Liver (tissue), 5 donors: ENCODE data around the gene HLA-DPB1. TPM values are rescaled to one million over a fixed set of nuclear protein-coding genes. Genes with fewer than 3 reads are reported as not detected.

Experiments used
- RAD21 ChIP-seq, 2 donors: IDR thresholded peaks; 2 replicates each; pipeline ENCODE4 v1.6.1; 2016; ENCODE audit warnings: antibody characterized with exemption in 2 of 2, mild to moderate bottlenecking in 2 of 2
- TAF1 ChIP-seq: conservative IDR thresholded peaks from 2 replicates; pipeline ENCODE4 v1.6.1; 2016; ENCODE audit warnings: antibody characterized with exemption, mild to moderate bottlenecking
- polyA plus RNA-seq, 2 donors: library from polyadenylated mRNA; stranded (reverse) in 1 of 2; unstranded in 1 of 2; fragments of 200-250 nt in 1 of 2; fragments of >200 nt in 1 of 2; fragmentation: Nextera tagmentation in 1 of 2; extraction: Ambion mirVana in 1 of 2; gene quantifications; one replicate each; pipeline versions ENCODE4 v1.2.1 to v1.2.3, GENCODE V29; 2013 to 2015
- total RNA-seq, 2 donors: library from RNA; depleted of rRNA; stranded (reverse); fragments of >200 nt; gene quantifications; one replicate each; pipeline ENCODE4 v1.2.3, GENCODE V29; 2014
- donor health status: healthy.
- donor health status: healthy.
- donor health status: healthy.

HLA-DPB1 gene
- total and polyA plus RNA-seq, 4 donors: 15.5 to 37.8 (median 24.0) TPM

- TF ChIP-seq RAD21 (IDR thresholded peaks at IDR 0.05) (no peak), TAF1 (no peak)
These were observed 60.6 kb downstream of the HLA-DPB1 start (continued) for GRCh38 chr6:33136310-33136900.

Other genes with a start within 250 kb of the HLA-DPB1 start
- gene TAP2, start 237.3 kb upstream of the HLA-DPB1 start, total RNA-seq: 1 to 10 TPM; 5.1 to 7.7 TPM
- 10 to 100 TPM in 1 of 2 donors, 1 to 10 TPM in 1; 2.2 to 14.9 TPM for gene TAP2, start 237.3 kb upstream of the HLA-DPB1 start, polyA plus RNA-seq
- 10 to 100 TPM; 19.9 to 39.1 TPM for gene PSMB8, start 231.9 kb upstream of the HLA-DPB1 start, total RNA-seq
- gene PSMB8, start 231.9 kb upstream of the HLA-DPB1 start, polyA plus RNA-seq: 10 to 100 TPM; 49.0 to 75.1 TPM
- gene TAP1, start 222.3 kb upstream of the HLA-DPB1 start, total RNA-seq: 10 to 100 TPM in 1 of 2 donors, 1 to 10 TPM in 1; 9.8 to 18.2 TPM
- 10 to 100 TPM; 10.3 to 14.3 TPM for gene TAP1, start 222.3 kb upstream of the HLA-DPB1 start, polyA plus RNA-seq
- gene PSMB9, start 221.8 kb upstream of the HLA-DPB1 start, total RNA-seq: 10 to 100 TPM; 11.7 to 13.4 TPM
- gene PSMB9, start 221.8 kb upstream of the HLA-DPB1 start, polyA plus RNA-seq: 10 to 100 TPM; 27.1 to 31.6 TPM
- 10 to 100 TPM in 1 of 2 donors, 1 to 10 TPM in 1; 8.1 to 13.1 TPM for gene HLA-DMB, start 135.0 kb upstream of the HLA-DPB1 start, total RNA-seq
- 1 to 10 TPM; 2.8 to 7.3 TPM for gene HLA-DMB, start 135.0 kb upstream of the HLA-DPB1 start, polyA plus RNA-seq
- gene HLA-DMA, start 122.9 kb upstream of the HLA-DPB1 start, total RNA-seq: 1 to 10 TPM; 6.2 to 7.8 TPM
- gene HLA-DMA, start 122.9 kb upstream of the HLA-DPB1 start, polyA plus RNA-seq: 10 to 100 TPM in 1 of 2 donors, 1 to 10 TPM in 1; 10.0 to 15.1 TPM
- 100 to 1,000 TPM in 1 of 2 donors, 10 to 100 TPM in 1; 46.0 to 100 TPM for gene BRD2, start 107.4 kb upstream of the HLA-DPB1 start, total RNA-seq
- gene BRD2, start 107.4 kb upstream of the HLA-DPB1 start, polyA plus RNA-seq: 10 to 100 TPM; 29.8 to 54.4 TPM
- 1 to 10 TPM; 1.3 to 3.0 TPM for gene HLA-DOA, start 66.4 kb upstream of the HLA-DPB1 start, total RNA-seq
- 1 to 10 TPM in 1 of 2 donors, under 1 TPM in 1; 0.69 to 1.9 TPM for gene HLA-DOA, start 66.4 kb upstream of the HLA-DPB1 start, polyA plus RNA-seq
- 10 to 100 TPM; 27.3 to 31.2 TPM for gene HLA-DPA1, start 2.3 kb upstream of the HLA-DPB1 start, total RNA-seq
- 10 to 100 TPM; 12.0 to 49.3 TPM for gene HLA-DPA1, start 2.3 kb upstream of the HLA-DPB1 start, polyA plus RNA-seq
- under 1 TPM; 0.19 to 0.59 TPM for gene COL11A2, start 116.5 kb downstream of the HLA-DPB1 start, total RNA-seq
- gene COL11A2, start 116.5 kb downstream of the HLA-DPB1 start, polyA plus RNA-seq: under 1 TPM; 0.15 to 0.36 TPM
- gene RXRB, start 124.7 kb downstream of the HLA-DPB1 start, total RNA-seq: 10 to 100 TPM in 1 of 2 donors, 1 to 10 TPM in 1; 9.5 to 19.4 TPM
- 10 to 100 TPM in 1 of 2 donors, 1 to 10 TPM in 1; 7.7 to 13.9 TPM for gene RXRB, start 124.7 kb downstream of the HLA-DPB1 start, polyA plus RNA-seq
- gene SLC39A7, start 124.9 kb downstream of the HLA-DPB1 start, total RNA-seq: 100 to 1,000 TPM in 1 of 2 donors, 10 to 100 TPM in 1; 45.0 to 112 TPM
- gene SLC39A7, start 124.9 kb downstream of the HLA-DPB1 start, polyA plus RNA-seq: 10 to 100 TPM in 1 of 2 donors, 1 to 10 TPM in 1; 8.9 to 97.3 TPM
- 10 to 100 TPM; 24.5 to 31.2 TPM for gene HSD17B8, start 128.7 kb downstream of the HLA-DPB1 start, total RNA-seq
- gene HSD17B8, start 128.7 kb downstream of the HLA-DPB1 start, polyA plus RNA-seq: 10 to 100 TPM; 43.7 to 52.3 TPM
- gene RING1, start 132.5 kb downstream of the HLA-DPB1 start, total RNA-seq: 10 to 100 TPM; 11.5 to 19.7 TPM
- 10 to 100 TPM in 1 of 2 donors, 1 to 10 TPM in 1; 4.4 to 18.4 TPM for gene RING1, start 132.5 kb downstream of the HLA-DPB1 start, polyA plus RNA-seq
- gene VPS52, start 195.9 kb downstream of the HLA-DPB1 start, total RNA-seq: 10 to 100 TPM; 21.3 to 33.4 TPM
- gene VPS52, start 195.9 kb downstream of the HLA-DPB1 start, polyA plus RNA-seq: 10 to 100 TPM; 23.1 to 27.5 TPM
- 1,000 to 10,000 TPM in 1 of 2 donors, 100 to 1,000 TPM in 1; 742 to 1,432 TPM for gene RPS18, start 196.1 kb downstream of the HLA-DPB1 start, total RNA-seq
- 1,000 to 10,000 TPM in 1 of 2 donors, 100 to 1,000 TPM in 1; 812 to 1,309 TPM for gene RPS18, start 196.1 kb downstream of the HLA-DPB1 start, polyA plus RNA-seq
- 1 to 10 TPM; 1.5 to 2.2 TPM for gene B3GALT4, start 201.1 kb downstream of the HLA-DPB1 start, total RNA-seq
- 1 to 10 TPM; 1.5 to 2.7 TPM for gene B3GALT4, start 201.1 kb downstream of the HLA-DPB1 start, polyA plus RNA-seq
- 10 to 100 TPM; 17.9 to 28.3 TPM for gene WDR46, start 213.2 kb downstream of the HLA-DPB1 start, total RNA-seq
- gene WDR46, start 213.2 kb downstream of the HLA-DPB1 start, polyA plus RNA-seq: 10 to 100 TPM; 23.0 to 30.2 TPM
- 10 to 100 TPM; 12.5 to 22.4 TPM for gene PFDN6, start 213.6 kb downstream of the HLA-DPB1 start, total RNA-seq
- gene PFDN6, start 213.6 kb downstream of the HLA-DPB1 start, polyA plus RNA-seq: 10 to 100 TPM in 1 of 2 donors, 1 to 10 TPM in 1; 6.5 to 60.1 TPM
- 10 to 100 TPM; 16.7 to 17.8 TPM for gene RGL2, start 223.0 kb downstream of the HLA-DPB1 start, total RNA-seq
- gene RGL2, start 223.0 kb downstream of the HLA-DPB1 start, polyA plus RNA-seq: 10 to 100 TPM; 16.8 to 22.8 TPM
- gene TAPBP, start 238.1 kb downstream of the HLA-DPB1 start, total RNA-seq: 10 to 100 TPM; 52.7 to 74.0 TPM
- gene TAPBP, start 238.1 kb downstream of the HLA-DPB1 start, polyA plus RNA-seq: 10 to 100 TPM; 47.9 to 49.3 TPM
- 1 to 10 TPM; 5.5 to 7.8 TPM for gene ZBTB22, start 241.8 kb downstream of the HLA-DPB1 start, total RNA-seq
- gene ZBTB22, start 241.8 kb downstream of the HLA-DPB1 start, polyA plus RNA-seq: 1 to 10 TPM; 1.6 to 3.9 TPM
- gene DAXX, start 247.0 kb downstream of the HLA-DPB1 start, total RNA-seq: 10 to 100 TPM; 11.8 to 15.1 TPM
- 10 to 100 TPM; 12.9 to 13.1 TPM for gene DAXX, start 247.0 kb downstream of the HLA-DPB1 start, polyA plus RNA-seq